Peyer's patch (tissue), 4 donors: Measurements from ENCODE around the gene FAM193A. TPM values are rescaled to one million over a fixed set of nuclear protein-coding genes. Genes with fewer than 3 reads are reported as not detected.

Experiments used
- DNase-seq, 3 donors: peaks; one replicate each; pipeline ENCODE4 v3.0.0-alpha.2; 2017 to 2019
- H3K27ac ChIP-seq, 4 donors: fragments of 200-600 bp; sonication (generic); one replicate each; pipeline ENCODE4 v1.5.1; 2016 to 2019
- H3K27me3 ChIP-seq, 2 donors: fragments of 200-600 bp; sonication (generic); one replicate each; pipeline ENCODE4 v1.5.1; 2019
- H3K36me3 ChIP-seq, 3 donors: fragments of 200-600 bp; sonication (generic); one replicate each; pipeline ENCODE4 v1.5.1; 2016 to 2019
- H3K4me1 ChIP-seq, 4 donors: fragments of 200-600 bp; sonication (generic); one replicate each; pipeline ENCODE4 v1.5.1; 2016 to 2019
- H3K4me3 ChIP-seq, 4 donors: fragments of 200-600 bp; sonication (generic); 1 replicate in 3 of 4; 2 replicates in 1 of 4; pipeline ENCODE4 v1.5.1; 2016 to 2019; ENCODE audit warnings: mild to moderate bottlenecking in 1 of 4
- H3K9me3 ChIP-seq, 4 donors: fragments of 200-600 bp; sonication (generic); one replicate each; pipeline ENCODE4 v1.5.1; 2016 to 2019; ENCODE audit warnings: mild to moderate bottlenecking in 1 of 4
- POLR2A ChIP-seq, 2 donors: fragments of 450-650 bp; IDR thresholded peaks; one replicate each; pipeline ENCODE4 v1.5.1; 2017; ENCODE audit warnings: antibody characterized with exemption in 2 of 2, mild to moderate bottlenecking in 2 of 2, moderate library complexity in 2 of 2
- total RNA-seq, 4 donors: library from RNA; depleted of rRNA; stranded (reverse); fragments of >200 nt; gene quantifications; one replicate each; pipeline ENCODE4 v1.1.0, GENCODE V29; 2016
- TF ChIP-seq, protein P1 (sequence below), 6 experiments: fragments of 450-650 bp in 4 of 6; fragments of 200-600 bp in 2 of 6; sonication (generic) in 1 of 6; IDR thresholded peaks; one replicate each; pipeline ENCODE4 v1.5.1; 2017 to 2019; ENCODE audit warnings: antibody characterized with exemption in 6 of 6, mild to moderate bottlenecking in 3 of 6, moderate library complexity in 1 of 6

Gene FAM193A
- total RNA-seq, 4 donors from 2014 or later = 38.2 to 77.6 (median 51.2) TPM

DNA sequence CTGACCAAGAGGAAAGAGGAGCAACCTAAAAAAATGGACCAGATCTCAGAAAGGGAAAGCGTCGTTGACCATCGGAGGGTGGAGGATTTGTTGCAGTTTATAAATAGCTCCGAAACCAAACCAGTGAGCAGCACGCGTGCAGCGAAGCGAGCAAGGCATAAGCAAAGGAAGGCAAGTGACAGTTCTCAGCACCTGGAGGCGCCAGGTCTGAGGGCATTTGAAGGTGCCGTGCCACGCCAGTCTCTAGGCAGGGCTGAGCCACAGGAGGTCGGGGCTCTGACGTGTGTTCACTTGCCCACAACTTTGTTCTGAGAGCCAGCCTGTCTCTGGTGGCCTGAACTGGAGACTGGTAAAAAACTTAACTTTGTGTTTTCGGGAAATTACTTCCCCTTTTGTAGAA is 160.0 kb downstream of the FAM193A start:
- DNase-seq = peak in 2 of 3 donors; percentile 89 to 92
- Histone ChIP-seq H3K4me1 (peaks cover 0 to 6% (median 0%) of the 10 kb centered on the region in 4 donors), H3K27me3 (no peaks in the 10 kb centered on the region), H3K4me3 (no peak overlapping the region), H3K9me3 (no peaks in the 10 kb centered on the region), H3K27ac (peak overlapping the region in 1 of 4 donors; percentile 76), H3K36me3 (peaks cover 0 to 95% (median 0%) of the 10 kb centered on the region in 3 donors)
- TF ChIP-seq, protein P1, sequence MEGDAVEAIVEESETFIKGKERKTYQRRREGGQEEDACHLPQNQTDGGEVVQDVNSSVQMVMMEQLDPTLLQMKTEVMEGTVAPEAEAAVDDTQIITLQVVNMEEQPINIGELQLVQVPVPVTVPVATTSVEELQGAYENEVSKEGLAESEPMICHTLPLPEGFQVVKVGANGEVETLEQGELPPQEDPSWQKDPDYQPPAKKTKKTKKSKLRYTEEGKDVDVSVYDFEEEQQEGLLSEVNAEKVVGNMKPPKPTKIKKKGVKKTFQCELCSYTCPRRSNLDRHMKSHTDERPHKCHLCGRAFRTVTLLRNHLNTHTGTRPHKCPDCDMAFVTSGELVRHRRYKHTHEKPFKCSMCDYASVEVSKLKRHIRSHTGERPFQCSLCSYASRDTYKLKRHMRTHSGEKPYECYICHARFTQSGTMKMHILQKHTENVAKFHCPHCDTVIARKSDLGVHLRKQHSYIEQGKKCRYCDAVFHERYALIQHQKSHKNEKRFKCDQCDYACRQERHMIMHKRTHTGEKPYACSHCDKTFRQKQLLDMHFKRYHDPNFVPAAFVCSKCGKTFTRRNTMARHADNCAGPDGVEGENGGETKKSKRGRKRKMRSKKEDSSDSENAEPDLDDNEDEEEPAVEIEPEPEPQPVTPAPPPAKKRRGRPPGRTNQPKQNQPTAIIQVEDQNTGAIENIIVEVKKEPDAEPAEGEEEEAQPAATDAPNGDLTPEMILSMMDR (IDR thresholded peaks at IDR 0.05) = peak in 1 of 6 experiments; percentile 5
- no peak for TF ChIP-seq POLR2A (IDR thresholded peaks at IDR 0.05)

DNA sequence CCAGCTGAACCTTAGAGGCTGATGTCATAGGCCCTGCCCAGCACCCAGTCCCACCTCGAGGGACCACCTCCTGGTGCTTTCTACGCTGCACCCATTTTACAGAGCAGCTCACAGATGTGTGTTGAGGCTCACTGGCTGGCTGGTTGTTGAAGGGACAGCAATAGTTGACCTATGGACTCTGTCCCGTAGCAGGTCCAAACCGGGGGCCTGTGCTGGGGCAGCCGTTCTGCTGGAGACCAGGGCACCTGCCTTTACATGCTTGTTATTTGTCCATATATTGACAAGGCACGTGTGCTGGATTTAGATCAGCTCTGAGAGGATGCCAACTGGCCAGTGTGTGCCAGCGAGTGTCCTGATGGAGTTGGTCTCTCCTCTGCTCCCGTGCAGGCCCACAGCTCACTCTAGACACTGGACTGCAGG is 161.6 kb downstream of the FAM193A start:
- Histone ChIP-seq H3K4me3 (no peak overlapping the region), H3K4me1 (peaks cover 0 to 6% (median 0%) of the 10 kb centered on the region in 4 donors), H3K27me3 (no peaks in the 10 kb centered on the region), H3K36me3 (peaks cover 0 to 97% (median 0%) of the 10 kb centered on the region in 3 donors), H3K27ac (peak overlapping the region in 1 of 4 donors; percentile 76), H3K9me3 (no peaks in the 10 kb centered on the region)
- no peak for TF ChIP-seq POLR2A (IDR thresholded peaks at IDR 0.05)
- TF ChIP-seq, protein P1 (IDR thresholded peaks at IDR 0.05) = no peak
- DNase-seq = peak in 1 of 3 donors; percentile 45

DNA sequence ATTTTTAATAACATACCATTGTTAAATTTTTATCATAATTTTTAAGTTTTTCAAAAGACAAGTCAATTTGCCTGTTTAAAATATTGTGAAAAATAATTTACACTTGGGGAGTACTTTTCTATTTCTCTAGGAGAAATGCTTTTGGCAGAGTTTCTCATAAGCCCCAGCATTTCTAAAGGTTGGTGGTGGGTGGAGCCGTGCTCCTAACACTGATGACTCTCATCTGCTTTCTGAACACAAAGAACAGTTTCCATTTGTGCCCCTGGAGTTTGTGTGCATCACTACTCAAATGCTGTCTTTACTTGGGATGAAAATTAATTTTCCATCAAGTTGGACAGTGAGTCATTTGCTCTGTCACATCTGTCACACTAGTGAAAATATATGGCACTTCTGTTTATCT is 162.1 kb downstream of the FAM193A start:
- H3K9me3 ChIP-seq = no peaks in the 10 kb centered on the region
- H3K36me3 ChIP-seq = peaks cover 0 to 97% (median under 1%) of the 10 kb centered on the region in 3 donors
- H3K4me3 ChIP-seq = no peak overlapping the region
- H3K27ac ChIP-seq = no peak overlapping the region
- DNase-seq = no peak
- no peak for TF ChIP-seq POLR2A (IDR thresholded peaks at IDR 0.05)
- TF ChIP-seq, protein P1 (IDR thresholded peaks at IDR 0.05) = no peak
- peaks cover 0 to 6% (median 0%) of the 10 kb centered on the region in 4 donors for H3K4me1 ChIP-seq
- no peaks in the 10 kb centered on the region for H3K27me3 ChIP-seq

DNA sequence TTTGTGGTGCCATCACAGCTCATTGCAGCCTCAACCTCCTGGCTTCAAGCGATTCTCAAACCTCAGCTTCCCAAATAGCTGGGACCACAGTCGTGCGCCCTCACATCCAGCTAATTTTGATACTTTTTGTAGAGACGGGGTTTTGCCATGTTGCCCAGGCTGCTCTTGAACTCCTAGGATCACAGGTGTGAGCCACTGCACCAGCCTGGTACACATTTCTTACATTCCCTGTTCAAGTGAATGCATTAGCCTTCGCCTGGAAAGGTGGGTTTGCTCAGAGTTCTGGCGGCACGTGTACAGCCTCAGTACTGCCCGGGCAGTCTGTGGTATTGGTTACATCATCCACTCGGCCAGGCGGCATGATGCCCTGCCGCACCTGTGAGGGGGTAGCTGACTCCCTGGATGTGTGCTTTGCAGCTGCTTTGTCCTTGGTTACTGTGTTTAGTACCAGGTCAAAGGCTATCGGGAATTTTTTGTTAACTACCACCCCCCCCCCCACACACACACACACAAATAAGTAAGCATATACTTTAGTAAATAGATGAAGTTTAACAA is 162.6 kb downstream of the FAM193A start:
- no peaks in the 10 kb centered on the region for H3K27me3 ChIP-seq
- H3K4me3 ChIP-seq = no peak overlapping the region
- no peaks in the 10 kb centered on the region for H3K9me3 ChIP-seq
- DNase-seq = peak in 2 of 3 donors; percentile 12 to 31
- peaks cover 0 to 97% (median 3%) of the 10 kb centered on the region in 3 donors for H3K36me3 ChIP-seq
- H3K27ac ChIP-seq = no peak overlapping the region
- peaks cover 0 to 6% (median 0%) of the 10 kb centered on the region in 4 donors for H3K4me1 ChIP-seq
- TF ChIP-seq, protein P1 (IDR thresholded peaks at IDR 0.05) = no peak
- no peak for TF ChIP-seq POLR2A (IDR thresholded peaks at IDR 0.05)

DNA sequence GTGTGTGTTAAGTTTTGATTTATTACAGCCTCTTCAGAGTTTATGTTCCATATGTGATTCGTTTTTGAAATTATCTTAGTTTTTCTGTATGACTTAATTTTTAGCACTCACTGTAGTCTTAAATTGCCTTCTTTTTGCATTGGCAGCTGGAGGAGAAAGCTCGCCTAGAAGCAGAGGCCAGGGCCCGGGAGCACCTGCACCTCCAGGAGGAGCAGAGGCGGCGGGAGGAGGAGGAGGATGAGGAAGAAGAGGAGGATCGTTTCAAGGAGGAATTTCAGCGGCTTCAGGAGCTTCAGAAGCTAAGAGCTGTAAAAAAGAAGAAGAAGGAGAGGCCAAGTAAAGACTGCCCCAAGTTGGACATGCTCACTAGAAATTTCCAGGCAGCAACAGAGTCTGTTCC is 163.1 kb downstream of the FAM193A start:
- Histone ChIP-seq H3K4me3 (no peak overlapping the region), H3K36me3 (peaks cover 0 to 96% (median 3%) of the 10 kb centered on the region in 3 donors), H3K27me3 (no peaks in the 10 kb centered on the region)

More for the DNA sequence above, 163.1 kb downstream of the FAM193A start:
- no peak for DNase-seq
- H3K9me3 ChIP-seq = no peaks in the 10 kb centered on the region
- TF ChIP-seq POLR2A (IDR thresholded peaks at IDR 0.05) = no peak
- TF ChIP-seq, protein P1 (IDR thresholded peaks at IDR 0.05) = no peak
- H3K4me1 ChIP-seq = peaks cover 0 to 6% (median 0%) of the 10 kb centered on the region in 4 donors
- no peak overlapping the region for H3K27ac ChIP-seq
